ENCODE data around the gene POLR3E.

POLR3E gene

DNA sequence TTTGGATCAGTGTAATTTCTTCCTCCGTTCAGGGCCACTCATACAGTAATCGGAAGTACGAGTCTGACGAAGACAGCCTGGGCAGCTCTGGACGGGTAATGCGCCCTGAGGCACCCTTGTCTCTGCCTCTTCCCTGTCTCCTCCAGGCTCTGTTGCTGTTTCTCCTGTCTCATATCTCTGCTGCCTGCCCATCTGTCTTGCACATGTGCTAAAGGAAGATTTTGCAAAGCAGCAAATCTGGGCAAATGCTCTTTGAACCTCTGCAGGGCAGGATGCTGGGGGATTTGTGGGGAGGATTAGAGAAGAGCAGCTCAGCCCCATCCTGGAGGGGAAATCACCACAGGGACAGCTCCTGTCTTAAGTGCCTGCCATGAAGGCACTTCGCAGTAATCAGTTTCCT lies 32.4 kb upstream of the POLR3E start:
- peaks cover 9 to 30% of the 10 kb centered on the region in 2 donors for H3K36me3 ChIP-seq (replicated peaks in 1 of 2; ENCODE audit: control insufficient read depth in 2 of 2, insufficient read depth in 2 of 2, low read length in 2 of 2)
- H3K9me3 ChIP-seq (replicated peaks in 1 of 2; ENCODE audit: control insufficient read depth in 2 of 2, insufficient read depth in 1 of 2, low read depth in 1 of 2, low read length in 2 of 2) = peaks cover 7% of the 10 kb centered on the region in 2 donors
- H3K4me1 ChIP-seq (ENCODE audit: control insufficient read depth in 2 of 2, insufficient read depth in 1 of 2, low read depth in 1 of 2, low read length in 2 of 2) = no peaks in the 10 kb centered on the region
- H4K91ac ChIP-seq (ENCODE audit: low read depth, low read length, poor library complexity) = no peak overlapping the region
- no peak overlapping the region for H2AK5ac ChIP-seq (ENCODE audit: low read depth, low read length)
- no peak overlapping the region for H3K9ac ChIP-seq (ENCODE audit: low read depth, low read length, poor library complexity)
- no peak overlapping the region for H3K27ac ChIP-seq (replicated peaks; ENCODE audit: low read length)
- no peak for DNase-seq (ENCODE audit: low spot score)
- no peak overlapping the region for H2BK15ac ChIP-seq (ENCODE audit: low read length)
- no peak overlapping the region for H2BK120ac ChIP-seq (ENCODE audit: low read depth, low read length)
- no peak overlapping the region for H3K4ac ChIP-seq (ENCODE audit: low read length)
- H3K4me2 ChIP-seq (ENCODE audit: insufficient read depth, low read length, poor library complexity, severe bottlenecking) = no peak overlapping the region
- no peak overlapping the region for H3K4me3 ChIP-seq (ENCODE audit: low read length in 2 of 2)
- H4K8ac ChIP-seq (ENCODE audit: low read depth, low read length) = no peak overlapping the region
- H3K14ac ChIP-seq (ENCODE audit: low read length) = no peak overlapping the region
- H3K79me1 ChIP-seq (ENCODE audit: low read depth, low read length) = no peaks in the 10 kb centered on the region
- no peak overlapping the region for H2BK5ac ChIP-seq (ENCODE audit: low read length)
- WGBS, 2 donors (ENCODE audit: extremely low coverage in 2 of 2, insufficient read length in 2 of 2, insufficient replicate concordance in 1 of 2) = no CpG with 5 or more reads among the region's 7 CpGs
- no peak overlapping the region for H2BK12ac ChIP-seq (ENCODE audit: low read length)
- H3K27me3 ChIP-seq (ENCODE audit: control insufficient read depth in 3 of 3, insufficient read depth in 3 of 3, low read depth in 1 of 3, low read length in 3 of 3) = no peaks in the 10 kb centered on the region
- no peak overlapping the region for H3K18ac ChIP-seq (ENCODE audit: low read length)
- no peak overlapping the region for H3K23ac ChIP-seq (ENCODE audit: low read depth, low read length, poor library complexity)
- H2AFZ ChIP-seq (ENCODE audit: low read length) = no peak overlapping the region

DNA sequence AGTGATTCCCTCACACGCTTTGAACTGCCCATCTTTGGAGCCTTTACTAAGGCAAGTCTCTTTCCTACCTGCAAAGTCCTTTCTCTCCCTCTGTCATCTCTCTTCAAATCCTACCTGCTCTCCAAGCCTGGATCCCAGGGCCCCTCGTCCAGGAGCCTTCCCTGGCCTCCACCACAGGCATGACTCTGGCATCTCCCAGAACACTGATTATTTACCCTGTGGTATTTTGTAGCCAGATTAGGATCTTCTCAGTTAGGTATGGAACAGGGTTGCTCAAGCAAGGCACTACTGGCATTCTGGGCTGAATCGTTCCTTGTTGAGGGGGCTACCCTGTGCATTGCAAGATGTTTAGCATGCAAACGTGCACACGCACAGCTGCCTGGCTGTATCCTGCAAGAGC lies 31.9 kb upstream of the POLR3E start:
- Histone ChIP-seq H3K79me1 (ENCODE audit: low read depth, low read length) (no peaks in the 10 kb centered on the region), H2AK5ac (ENCODE audit: low read depth, low read length) (no peak overlapping the region), H3K4me3 (ENCODE audit: low read length in 2 of 2) (no peak overlapping the region), H2BK120ac (ENCODE audit: low read depth, low read length) (no peak overlapping the region), H2BK15ac (ENCODE audit: low read length) (no peak overlapping the region), H3K23ac (ENCODE audit: low read depth, low read length, poor library complexity) (no peak overlapping the region), H2BK5ac (ENCODE audit: low read length) (no peak overlapping the region), H3K4me1 (ENCODE audit: control insufficient read depth in 2 of 2, insufficient read depth in 1 of 2, low read depth in 1 of 2, low read length in 2 of 2) (no peaks in the 10 kb centered on the region), H3K27ac (replicated peaks; ENCODE audit: low read length) (no peak overlapping the region), H3K27me3 (ENCODE audit: control insufficient read depth in 3 of 3, insufficient read depth in 3 of 3, low read depth in 1 of 3, low read length in 3 of 3) (no peaks in the 10 kb centered on the region), H3K4me2 (ENCODE audit: insufficient read depth, low read length, poor library complexity, severe bottlenecking) (no peak overlapping the region), H3K14ac (ENCODE audit: low read length) (no peak overlapping the region), H3K4ac (ENCODE audit: low read length) (no peak overlapping the region), H4K8ac (ENCODE audit: low read depth, low read length) (no peak overlapping the region), H4K91ac (ENCODE audit: low read depth, low read length, poor library complexity) (no peak overlapping the region), H3K9me3 (replicated peaks in 1 of 2; ENCODE audit: control insufficient read depth in 2 of 2, insufficient read depth in 1 of 2, low read depth in 1 of 2, low read length in 2 of 2) (peaks cover 3 to 6% of the 10 kb centered on the region in 2 donors), H2BK12ac (ENCODE audit: low read length) (no peak overlapping the region), H3K18ac (ENCODE audit: low read length) (no peak overlapping the region), H3K9ac (ENCODE audit: low read depth, low read length, poor library complexity) (no peak overlapping the region), H3K36me3 (replicated peaks in 1 of 2; ENCODE audit: control insufficient read depth in 2 of 2, insufficient read depth in 2 of 2, low read length in 2 of 2) (peaks cover 7 to 25% of the 10 kb centered on the region in 2 donors), H2AFZ (ENCODE audit: low read length) (no peak overlapping the region)
- no peak for DNase-seq (ENCODE audit: low spot score)
- no CpG with 5 or more reads among the region's 5 CpGs for WGBS, 2 donors (ENCODE audit: extremely low coverage in 2 of 2, insufficient read length in 2 of 2, insufficient replicate concordance in 1 of 2)

GRCh38 chr16:22266546-22266945 lies 30.7 kb upstream of the POLR3E start:
- no peak overlapping the region for H3K4me3 ChIP-seq (ENCODE audit: low read length in 2 of 2)
- DNase-seq (ENCODE audit: low spot score) = no peak
- H2BK12ac ChIP-seq (ENCODE audit: low read length) = no peak overlapping the region
- H4K91ac ChIP-seq (ENCODE audit: low read depth, low read length, poor library complexity) = no peak overlapping the region
- H3K23ac ChIP-seq (ENCODE audit: low read depth, low read length, poor library complexity) = peak overlapping the region; percentile 75
- H3K4me2 ChIP-seq (ENCODE audit: insufficient read depth, low read length, poor library complexity, severe bottlenecking) = no peak overlapping the region
- WGBS, 2 donors (ENCODE audit: extremely low coverage in 2 of 2, insufficient read length in 2 of 2, insufficient replicate concordance in 1 of 2) = no CpG with 5 or more reads among the region's 19 CpGs
- no peak overlapping the region for H3K14ac ChIP-seq (ENCODE audit: low read length)
- H3K27me3 ChIP-seq (ENCODE audit: control insufficient read depth in 3 of 3, insufficient read depth in 3 of 3, low read depth in 1 of 3, low read length in 3 of 3) = no peaks in the 10 kb centered on the region
- no peaks in the 10 kb centered on the region for H3K79me1 ChIP-seq (ENCODE audit: low read depth, low read length)
- no peaks in the 10 kb centered on the region for H3K4me1 ChIP-seq (ENCODE audit: control insufficient read depth in 2 of 2, insufficient read depth in 1 of 2, low read depth in 1 of 2, low read length in 2 of 2)
- no peak overlapping the region for H4K8ac ChIP-seq (ENCODE audit: low read depth, low read length)
- peaks cover 3 to 19% of the 10 kb centered on the region in 2 donors for H3K36me3 ChIP-seq (replicated peaks in 1 of 2; ENCODE audit: control insufficient read depth in 2 of 2, insufficient read depth in 2 of 2, low read length in 2 of 2)
- no peak overlapping the region for H2AFZ ChIP-seq (ENCODE audit: low read length)
- no peak overlapping the region for H3K4ac ChIP-seq (ENCODE audit: low read length)
- no peak overlapping the region for H3K18ac ChIP-seq (ENCODE audit: low read length)
- H2BK5ac ChIP-seq (ENCODE audit: low read length) = no peak overlapping the region
- H3K9ac ChIP-seq (ENCODE audit: low read depth, low read length, poor library complexity) = no peak overlapping the region
- H3K9me3 ChIP-seq (replicated peaks in 1 of 2; ENCODE audit: control insufficient read depth in 2 of 2, insufficient read depth in 1 of 2, low read depth in 1 of 2, low read length in 2 of 2) = peaks cover 0 to 2% of the 10 kb centered on the region in 2 donors
- H2BK15ac ChIP-seq (ENCODE audit: low read length) = no peak overlapping the region
- no peak overlapping the region for H2BK120ac ChIP-seq (ENCODE audit: low read depth, low read length)
- H3K27ac ChIP-seq (replicated peaks; ENCODE audit: low read length) = no peak overlapping the region
- no peak overlapping the region for H2AK5ac ChIP-seq (ENCODE audit: low read depth, low read length)

DNA sequence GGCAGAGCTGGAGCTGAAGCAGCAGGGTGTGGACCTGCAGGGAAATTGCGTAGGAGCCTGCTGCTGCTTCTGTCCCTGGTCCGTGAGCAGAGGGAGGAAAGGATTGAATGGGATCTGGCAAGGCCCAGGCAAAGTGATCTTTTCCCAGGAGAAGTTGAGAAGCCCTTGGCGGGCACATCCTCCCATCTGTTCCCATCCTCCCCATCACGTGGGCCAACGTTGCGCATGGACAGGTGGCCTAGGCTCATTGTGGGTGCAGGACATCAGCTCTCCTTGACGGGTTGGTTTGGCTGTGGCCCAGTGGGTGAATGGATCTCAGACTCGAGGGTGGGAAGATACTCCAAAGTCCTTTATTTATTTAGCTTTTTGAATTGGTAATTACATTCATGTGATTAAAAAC lies 29.4 kb upstream of the POLR3E start:
- Histone ChIP-seq H2BK15ac (ENCODE audit: low read length) (no peak overlapping the region), H3K36me3 (replicated peaks in 1 of 2; ENCODE audit: control insufficient read depth in 2 of 2, insufficient read depth in 2 of 2, low read length in 2 of 2) (peaks cover 3 to 14% of the 10 kb centered on the region in 2 donors), H3K9ac (ENCODE audit: low read depth, low read length, poor library complexity) (no peak overlapping the region), H3K18ac (ENCODE audit: low read length) (no peak overlapping the region), H3K23ac (ENCODE audit: low read depth, low read length, poor library complexity) (no peak overlapping the region), H3K79me1 (ENCODE audit: low read depth, low read length) (no peaks in the 10 kb centered on the region), H3K4me1 (ENCODE audit: control insufficient read depth in 2 of 2, insufficient read depth in 1 of 2, low read depth in 1 of 2, low read length in 2 of 2) (no peaks in the 10 kb centered on the region), H3K27ac (replicated peaks; ENCODE audit: low read length) (no peak overlapping the region), H3K14ac (ENCODE audit: low read length) (no peak overlapping the region), H4K91ac (ENCODE audit: low read depth, low read length, poor library complexity) (no peak overlapping the region), H2AK5ac (ENCODE audit: low read depth, low read length) (no peak overlapping the region), H3K4ac (ENCODE audit: low read length) (no peak overlapping the region), H2AFZ (ENCODE audit: low read length) (no peak overlapping the region), H3K9me3 (replicated peaks in 1 of 2; ENCODE audit: control insufficient read depth in 2 of 2, insufficient read depth in 1 of 2, low read depth in 1 of 2, low read length in 2 of 2) (peaks cover 0 to 2% of the 10 kb centered on the region in 2 donors), H3K4me2 (ENCODE audit: insufficient read depth, low read length, poor library complexity, severe bottlenecking) (no peak overlapping the region), H3K27me3 (ENCODE audit: control insufficient read depth in 3 of 3, insufficient read depth in 3 of 3, low read depth in 1 of 3, low read length in 3 of 3) (no peaks in the 10 kb centered on the region), H2BK120ac (ENCODE audit: low read depth, low read length) (no peak overlapping the region), H4K8ac (ENCODE audit: low read depth, low read length) (no peak overlapping the region), H2BK12ac (ENCODE audit: low read length) (no peak overlapping the region), H2BK5ac (ENCODE audit: low read length) (no peak overlapping the region), H3K4me3 (ENCODE audit: low read length in 2 of 2) (no peak overlapping the region)
- WGBS, 2 donors (ENCODE audit: extremely low coverage in 2 of 2, insufficient read length in 2 of 2, insufficient replicate concordance in 1 of 2) = no CpG with 5 or more reads among the region's 8 CpGs
- no peak for DNase-seq (ENCODE audit: low spot score)
